ENCODE results near the gene GNG11. TPM values are rescaled to one million over a fixed set of nuclear protein-coding genes. Genes with fewer than 3 reads are reported as not detected.

Gene GNG11
- total RNA-seq, 4 donors from 2014 or later = 0.61 to 13.9 (median 4.1) TPM

DNA sequence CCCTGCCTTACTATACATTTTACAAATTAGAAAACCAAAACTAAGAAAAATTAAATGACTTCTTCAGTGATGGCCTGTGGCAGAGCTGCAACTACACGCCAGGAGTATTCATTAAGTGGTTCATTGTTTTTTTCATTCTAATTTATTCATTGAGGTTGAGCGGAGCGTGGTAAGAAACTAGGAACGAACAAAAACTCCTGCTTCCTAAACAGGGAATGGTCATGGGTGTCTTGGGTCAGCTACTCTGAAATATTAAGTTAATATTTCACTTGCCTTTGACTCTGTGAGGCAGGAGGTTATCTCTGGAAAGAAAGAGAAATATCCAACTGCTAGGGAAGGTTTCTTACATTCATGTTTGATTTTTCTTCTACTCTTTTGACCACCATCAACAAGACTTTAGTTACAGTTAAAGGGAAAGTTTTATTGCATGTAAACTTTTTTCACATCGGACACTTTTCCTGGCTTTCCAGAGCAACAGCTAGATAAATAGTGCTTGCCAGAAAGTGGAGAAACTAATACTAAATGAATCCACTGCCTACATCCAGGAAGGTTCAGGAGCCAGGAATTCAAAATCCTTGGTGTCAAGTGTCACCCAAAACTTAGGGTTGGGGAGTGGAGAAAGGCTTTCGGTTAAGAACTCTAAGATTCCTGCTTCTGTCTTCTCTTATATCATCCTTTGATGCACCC, 896 bp upstream of the GNG11 start:
- 58 to 72% methylated on average over 6 of the region's 6 CpGs for WGBS, 2 donors
- no peak for DNase-seq
- TF ChIP-seq POLR2A (IDR thresholded peaks at IDR 0.05) = no peak
- TF ChIP-seq, protein P1, sequence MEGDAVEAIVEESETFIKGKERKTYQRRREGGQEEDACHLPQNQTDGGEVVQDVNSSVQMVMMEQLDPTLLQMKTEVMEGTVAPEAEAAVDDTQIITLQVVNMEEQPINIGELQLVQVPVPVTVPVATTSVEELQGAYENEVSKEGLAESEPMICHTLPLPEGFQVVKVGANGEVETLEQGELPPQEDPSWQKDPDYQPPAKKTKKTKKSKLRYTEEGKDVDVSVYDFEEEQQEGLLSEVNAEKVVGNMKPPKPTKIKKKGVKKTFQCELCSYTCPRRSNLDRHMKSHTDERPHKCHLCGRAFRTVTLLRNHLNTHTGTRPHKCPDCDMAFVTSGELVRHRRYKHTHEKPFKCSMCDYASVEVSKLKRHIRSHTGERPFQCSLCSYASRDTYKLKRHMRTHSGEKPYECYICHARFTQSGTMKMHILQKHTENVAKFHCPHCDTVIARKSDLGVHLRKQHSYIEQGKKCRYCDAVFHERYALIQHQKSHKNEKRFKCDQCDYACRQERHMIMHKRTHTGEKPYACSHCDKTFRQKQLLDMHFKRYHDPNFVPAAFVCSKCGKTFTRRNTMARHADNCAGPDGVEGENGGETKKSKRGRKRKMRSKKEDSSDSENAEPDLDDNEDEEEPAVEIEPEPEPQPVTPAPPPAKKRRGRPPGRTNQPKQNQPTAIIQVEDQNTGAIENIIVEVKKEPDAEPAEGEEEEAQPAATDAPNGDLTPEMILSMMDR (IDR thresholded peaks at IDR 0.05) = no peak
- Histone ChIP-seq H3K27me3 (no peaks in the 10 kb centered on the region), H3K27ac (peak overlapping the region; percentile 20 to 93 (median 80)), H3K36me3 (no peaks in the 10 kb centered on the region), H3K4me1 (peaks cover 0 to 6% (median 0%) of the 10 kb centered on the region in 3 donors), H3K4me3 (peak overlapping the region in 3 of 4 donors; percentile 52 to 77 (median 52)), H3K9me3 (no peaks in the 10 kb centered on the region)
- intact Hi-C loops (cut with DNase I) = no loop called here

GRCh38 chr7:93921186-93921585, 349 bp upstream of the GNG11 start:
- intact Hi-C loops (cut with DNase I) = no loop called here
- TF ChIP-seq, protein P1 (IDR thresholded peaks at IDR 0.05) = no peak
- TF ChIP-seq POLR2A (IDR thresholded peaks at IDR 0.05) = no peak
- Histone ChIP-seq H3K27ac (peak overlapping the region; percentile 20 to 93 (median 80)), H3K4me3 (peak overlapping the region; percentile 40 to 77 (median 52)), H3K9me3 (no peaks in the 10 kb centered on the region), H3K27me3 (no peaks in the 10 kb centered on the region), H3K4me1 (peaks cover 0 to 6% (median 0%) of the 10 kb centered on the region in 3 donors), H3K36me3 (no peaks in the 10 kb centered on the region)
- 41 to 68% methylated on average over 8 of the region's 8 CpGs for WGBS, 2 donors
- no peak for DNase-seq

- intact Hi-C loops (cut with DNase I) = no loop called here
- H3K4me3 ChIP-seq = peak overlapping the region; percentile 40 to 77 (median 52)
- no peaks in the 10 kb centered on the region for H3K27me3 ChIP-seq
- H3K36me3 ChIP-seq = no peaks in the 10 kb centered on the region
- H3K4me1 ChIP-seq = peaks cover 0 to 16% (median 5%) of the 10 kb centered on the region in 3 donors
- no peak for DNase-seq
- peak overlapping the region in 3 of 4 donors; percentile 57 to 81 (median 80) for H3K27ac ChIP-seq
- TF ChIP-seq, protein P1 (IDR thresholded peaks at IDR 0.05) = no peak
- no peak for TF ChIP-seq POLR2A (IDR thresholded peaks at IDR 0.05)
- 49 to 65% methylated on average over 6 of the region's 6 CpGs for WGBS, 2 donors
- no peaks in the 10 kb centered on the region for H3K9me3 ChIP-seq
Observed at GRCh38 chr7:93923296-93923695, 1.8 kb downstream of the GNG11 start.

DNA sequence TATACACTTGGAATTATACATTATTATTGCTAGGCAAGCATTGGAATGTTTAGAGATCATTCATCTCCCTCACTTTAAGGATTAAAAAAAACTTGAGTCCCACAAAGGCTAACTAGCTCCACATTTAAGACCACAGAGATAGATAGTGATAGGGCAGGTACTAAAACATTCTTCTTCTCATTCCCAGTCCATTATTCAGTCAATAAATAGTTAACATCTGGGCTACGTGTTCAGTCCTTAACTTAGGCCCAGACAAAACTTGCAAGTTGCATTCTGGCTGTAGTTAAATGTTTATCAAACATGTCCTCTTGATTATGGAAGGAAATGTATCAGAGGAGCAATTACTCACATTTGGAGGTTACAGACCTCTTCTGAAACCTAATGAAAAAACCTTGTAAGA, 2.4 kb downstream of the GNG11 start:
- Histone ChIP-seq H3K4me1 (peaks cover 0 to 16% (median 5%) of the 10 kb centered on the region in 3 donors), H3K4me3 (peak overlapping the region in 3 of 4 donors; percentile 52 to 77 (median 52)), H3K27ac (peak overlapping the region in 3 of 4 donors; percentile 57 to 81 (median 80)), H3K27me3 (no peaks in the 10 kb centered on the region), H3K36me3 (no peaks in the 10 kb centered on the region), H3K9me3 (no peaks in the 10 kb centered on the region)
- DNase-seq = no peak
- intact Hi-C loops (cut with DNase I) = no loop called here
- TF ChIP-seq, protein P1 (IDR thresholded peaks at IDR 0.05) = no peak
- WGBS, 2 donors = 22 to 56% methylated on average over 1 of the region's 1 CpG

DNA sequence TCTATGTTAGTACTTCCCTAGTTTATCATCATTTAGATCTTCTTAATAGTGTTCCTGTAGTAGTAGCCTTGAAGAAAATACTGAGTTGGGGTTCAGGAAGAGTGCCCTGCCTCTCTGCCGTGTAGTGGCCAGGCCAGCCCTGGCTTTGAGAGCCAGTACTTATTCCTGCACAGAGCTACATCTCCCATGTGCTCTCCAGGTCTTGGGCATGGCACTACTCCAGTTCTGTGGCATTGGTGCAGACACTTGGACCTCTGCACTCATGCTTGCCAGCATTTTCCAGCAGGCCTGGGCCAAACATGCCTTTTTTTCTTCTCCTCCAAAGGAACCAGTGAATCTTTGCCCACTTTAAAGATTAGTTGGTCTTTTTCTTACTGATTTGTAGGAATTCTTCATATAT, 5.3 kb downstream of the GNG11 start:
- 83% methylated on average over 1 of the region's 1 CpG; no CpG with 5 or more reads in 1 of the 2 donors for WGBS, 2 donors
- H3K9me3 ChIP-seq = no peaks in the 10 kb centered on the region
- TF ChIP-seq, protein P1 (IDR thresholded peaks at IDR 0.05) = no peak
- TF ChIP-seq POLR2A (IDR thresholded peaks at IDR 0.05) = no peak
- H3K27ac ChIP-seq = peak overlapping the region in 1 of 4 donors; percentile 27
- H3K36me3 ChIP-seq = no peaks in the 10 kb centered on the region
- intact Hi-C loops (cut with DNase I) = no loop called here
- DNase-seq = no peak
- H3K27me3 ChIP-seq = no peaks in the 10 kb centered on the region
- H3K4me1 ChIP-seq = peaks cover 0 to 12% (median 5%) of the 10 kb centered on the region in 3 donors
- H3K4me3 ChIP-seq = no peak overlapping the region
